Astrocyte (in vitro differentiated cells and primary cell): ENCODE measurements around the gene SYNE1.

Experiments
- EZH2 ChIP-seq: IDR thresholded peaks from 2 replicates; pipeline ENCODE4 v1.6.1; 2012; ENCODE audit warnings: mild to moderate bottlenecking, low read length, inconsistent platforms; ENCODE audit not compliant: insufficient read depth
- TF ChIP-seq, protein P1 (sequence below): IDR thresholded peaks from 2 replicates; pipeline ENCODE4 v1.5.1; 2011; ENCODE audit warnings: low read depth, mild to moderate bottlenecking, inconsistent platforms, low read length, moderate library complexity; ENCODE audit not compliant: insufficient read depth

DNA sequence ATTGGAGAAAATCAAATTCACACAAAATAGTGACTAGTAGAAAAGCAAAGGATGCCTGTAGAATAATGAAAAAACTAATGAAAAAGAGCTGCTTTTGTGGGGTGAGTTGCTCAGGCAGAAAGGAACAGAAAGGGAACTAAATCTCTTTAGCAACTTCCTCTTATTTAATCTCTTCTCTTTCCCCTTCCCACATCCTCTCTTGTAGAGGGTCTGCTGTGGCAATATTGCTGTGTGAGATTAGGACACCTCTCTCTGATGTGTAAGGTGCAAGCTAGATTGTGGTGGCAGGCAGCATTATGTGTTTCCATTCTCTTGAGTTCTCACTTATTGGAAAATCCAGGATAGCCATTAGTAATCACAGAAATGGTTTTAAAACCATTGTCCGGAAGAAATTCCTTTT is 49.7 kb downstream of the SYNE1 start:
- TF ChIP-seq, protein P1, sequence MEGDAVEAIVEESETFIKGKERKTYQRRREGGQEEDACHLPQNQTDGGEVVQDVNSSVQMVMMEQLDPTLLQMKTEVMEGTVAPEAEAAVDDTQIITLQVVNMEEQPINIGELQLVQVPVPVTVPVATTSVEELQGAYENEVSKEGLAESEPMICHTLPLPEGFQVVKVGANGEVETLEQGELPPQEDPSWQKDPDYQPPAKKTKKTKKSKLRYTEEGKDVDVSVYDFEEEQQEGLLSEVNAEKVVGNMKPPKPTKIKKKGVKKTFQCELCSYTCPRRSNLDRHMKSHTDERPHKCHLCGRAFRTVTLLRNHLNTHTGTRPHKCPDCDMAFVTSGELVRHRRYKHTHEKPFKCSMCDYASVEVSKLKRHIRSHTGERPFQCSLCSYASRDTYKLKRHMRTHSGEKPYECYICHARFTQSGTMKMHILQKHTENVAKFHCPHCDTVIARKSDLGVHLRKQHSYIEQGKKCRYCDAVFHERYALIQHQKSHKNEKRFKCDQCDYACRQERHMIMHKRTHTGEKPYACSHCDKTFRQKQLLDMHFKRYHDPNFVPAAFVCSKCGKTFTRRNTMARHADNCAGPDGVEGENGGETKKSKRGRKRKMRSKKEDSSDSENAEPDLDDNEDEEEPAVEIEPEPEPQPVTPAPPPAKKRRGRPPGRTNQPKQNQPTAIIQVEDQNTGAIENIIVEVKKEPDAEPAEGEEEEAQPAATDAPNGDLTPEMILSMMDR: no peak
- no peak for TF ChIP-seq EZH2
